GM12864 (cell line): ENCODE data around the gene TBX10.
"Not testable (repeated sequence)": the region's sequence is repeated elsewhere in the genome, so short reads cannot be mapped to it uniquely, and the experiment has no call there.

Source experiments
- DNase-seq: peaks from one replicate; pipeline ENCODE4 v3.0.0-alpha.2; 2011; ENCODE audit warnings: low read depth
- H3K4me3 ChIP-seq: 2 replicates; pipeline ENCODE4 v1.5.1; 2011; ENCODE audit warnings: mild to moderate bottlenecking, low read depth, low read length, control low read depth
- CTCF ChIP-seq: IDR thresholded peaks from 2 replicates; pipeline ENCODE4 v1.5.1; 2011; ENCODE audit warnings: low read depth, mild to moderate bottlenecking, moderate library complexity, low read length, control low read depth, inconsistent platforms; ENCODE audit errors: missing control alignments

Gene TBX10

GRCh38 chr11:67642173-67643120 lies 2.9 kb upstream of the TBX10 start:
- H3K4me3 ChIP-seq, result no peak overlapping the region
- no peak for DNase-seq
- no peak for TF ChIP-seq CTCF

GRCh38 chr11:67641338-67642172 lies 2.0 kb upstream of the TBX10 start:
- DNase-seq, result no peak
- TF ChIP-seq CTCF, result no peak

GRCh38 chr11:67640758-67641337 lies 1.3 kb upstream of the TBX10 start:
- DNase-seq, result no peak
- TF ChIP-seq CTCF, result no peak
- no peak overlapping the region for H3K4me3 ChIP-seq

More at GRCh38 chr11:67641338-67642172, 2.0 kb upstream of the TBX10 start:
- H3K4me3 ChIP-seq, result no peak overlapping the region

- TF ChIP-seq CTCF, result peak; percentile 81
- H3K4me3 ChIP-seq, result no peak overlapping the region
- DNase-seq, result no peak
Measured at GRCh38 chr11:67640021-67640757, 626 bp upstream of the TBX10 start.

- no peak for DNase-seq
- no peak overlapping the region for H3K4me3 ChIP-seq
- TF ChIP-seq CTCF, result no peak
Measured at GRCh38 chr11:67638535-67639437, 777 bp downstream of the TBX10 start.

GRCh38 chr11:67637441-67637840 lies 2.1 kb downstream of the TBX10 start:
- not testable (repeated sequence) for DNase-seq, H3K4me3 ChIP-seq
